Coronary artery (tissue), 2 donors: Measurements from ENCODE around the gene MFSD8.

ENCODE experiments used
- DNase-seq: peaks from one replicate; pipeline ENCODE4 v3.0.0-alpha.2; 2017; ENCODE audit warnings: low spot score
- H3K27ac ChIP-seq, 2 donors: fragments of 200-600 bp; sonication (generic); one replicate each; pipeline ENCODE4 v1.5.1; 2016 to 2019
- H3K4me3 ChIP-seq: fragments of 200-600 bp; sonication (generic); 2 replicates; pipeline ENCODE4 v1.5.1; 2016; ENCODE audit warnings: mild to moderate bottlenecking, moderate library complexity
- CTCF ChIP-seq: fragments of 200-600 bp; sonication (generic); IDR thresholded peaks from one replicate; pipeline ENCODE4 v1.5.1; 2019; ENCODE audit warnings: antibody characterized with exemption

MFSD8 gene

DNA sequence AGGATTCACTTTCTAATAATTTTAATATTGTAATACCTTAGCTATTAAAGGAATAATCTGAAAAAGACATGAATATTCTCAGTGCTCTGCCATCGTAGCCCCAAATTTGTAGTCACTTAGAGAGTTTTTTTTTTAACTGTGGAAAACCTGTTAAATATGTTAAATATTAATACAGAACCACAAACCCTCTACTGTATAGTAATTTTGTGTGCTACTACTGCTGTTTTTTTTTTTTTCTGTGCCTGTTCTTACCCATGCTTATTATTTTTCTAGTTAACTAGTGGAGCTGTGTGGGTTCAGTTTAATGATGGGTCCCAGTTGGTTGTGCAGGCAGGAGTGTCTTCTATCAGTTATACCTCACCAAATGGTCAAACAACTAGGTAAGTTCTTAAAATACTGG is 68.4 kb downstream of the MFSD8 start:
- H3K4me3 ChIP-seq: no peak overlapping the region
- no peak for DNase-seq
- H3K27ac ChIP-seq: no peak overlapping the region
- TF ChIP-seq CTCF: no peak

- DNase-seq: no peak
- Histone ChIP-seq H3K27ac (no peak overlapping the region), H3K4me3 (no peak overlapping the region)
- TF ChIP-seq CTCF: no peak
Observed at GRCh38 chr4:127896069-127896468, 68.9 kb downstream of the MFSD8 start.

DNA sequence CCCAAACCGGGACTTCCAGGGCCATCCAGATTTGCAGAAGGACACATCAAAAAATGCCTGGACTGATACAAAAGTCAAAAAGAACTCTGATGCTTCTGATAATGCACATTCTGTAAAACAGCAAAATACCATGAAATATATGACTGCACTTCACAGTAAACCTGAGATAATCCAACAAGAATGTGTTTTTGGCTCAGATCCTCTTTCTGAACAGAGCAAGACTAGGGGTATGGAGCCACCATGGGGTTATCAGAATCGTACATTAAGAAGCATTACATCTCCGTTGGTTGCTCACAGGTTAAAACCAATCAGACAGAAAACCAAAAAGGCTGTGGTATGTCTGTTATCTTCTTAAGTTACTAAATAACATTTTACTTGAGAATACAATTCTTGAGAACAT is 75.1 kb downstream of the MFSD8 start:
- no peak for TF ChIP-seq CTCF
- no peak for DNase-seq
- Histone ChIP-seq H3K4me3 (no peak overlapping the region), H3K27ac (no peak overlapping the region)

DNA sequence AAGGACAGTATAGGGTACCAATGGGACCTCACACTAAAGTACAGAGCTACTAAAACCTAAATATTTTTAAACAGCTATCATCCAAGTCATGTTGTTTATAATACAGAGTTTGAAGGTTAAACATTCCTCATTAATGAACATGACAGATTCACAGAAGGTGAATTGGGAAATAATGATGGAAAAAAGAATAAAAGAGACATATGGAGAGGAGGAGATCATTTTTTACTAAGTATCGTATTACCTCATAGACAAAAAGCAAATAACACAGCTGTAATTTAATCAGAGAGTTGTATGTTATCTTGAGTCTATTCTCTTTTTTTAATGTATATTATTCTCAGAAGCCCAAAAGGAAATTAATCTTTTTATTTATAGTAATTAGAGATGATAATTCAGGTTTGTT is 76.4 kb downstream of the MFSD8 start:
- Histone ChIP-seq H3K4me3 (no peak overlapping the region), H3K27ac (no peak overlapping the region)
- no peak for DNase-seq
- no peak for TF ChIP-seq CTCF

- Histone ChIP-seq H3K4me3 (peak overlapping the region; percentile 80), H3K27ac (no peak overlapping the region)
- TF ChIP-seq CTCF: no peak
- no peak for DNase-seq
Observed at GRCh38 chr4:127881563-127881864, 83.5 kb downstream of the MFSD8 start.

DNA sequence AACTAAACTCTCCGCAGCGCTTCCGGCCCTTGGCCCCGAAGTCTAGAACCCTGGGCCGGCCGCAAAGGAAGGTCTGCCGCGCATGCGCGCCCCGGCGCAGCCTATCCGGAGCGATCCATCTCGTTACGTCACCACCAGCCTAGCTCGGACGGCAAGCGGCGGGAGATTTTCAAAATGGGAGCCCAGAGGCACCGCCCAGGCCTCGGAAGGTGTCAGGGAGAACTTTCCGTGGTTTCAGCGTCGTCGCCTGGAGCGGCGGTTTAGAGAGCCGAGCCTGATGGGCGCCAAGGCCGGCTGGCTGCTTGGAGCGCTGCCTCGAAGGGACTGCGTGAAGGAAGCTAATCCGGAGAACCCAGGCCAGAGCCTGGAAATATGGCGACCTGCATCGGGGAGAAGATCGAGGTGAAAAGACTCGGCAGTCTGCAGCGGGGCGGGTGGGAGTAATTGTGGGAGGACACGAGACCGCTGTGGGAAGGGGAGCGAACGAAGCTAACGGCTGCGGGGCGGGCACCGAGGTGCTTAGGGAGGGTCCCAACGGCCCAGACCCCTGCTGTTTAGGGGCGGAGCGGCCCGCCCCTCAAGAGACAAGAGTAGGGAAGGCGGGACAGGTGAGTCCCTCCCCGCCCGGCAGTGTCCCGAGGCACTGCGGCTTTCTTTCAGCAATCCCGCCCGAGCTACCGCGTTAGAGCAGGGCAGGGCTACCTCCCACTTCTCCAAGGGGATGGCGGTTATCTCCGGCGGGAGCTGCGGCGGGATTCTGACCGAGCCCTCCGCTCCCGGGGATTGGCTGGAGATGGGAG is 84.0 kb downstream of the MFSD8 start, which contains the start of gene PLK4:
Gene PLK4, plus strand, starts transcription at position 131 of the 800 bp plus-strand sequence. Its CDS starts 242 bp downstream, at position 373.
- peak within 1 kb of the TSS; percentile 80 for H3K4me3 ChIP-seq
- peak within 1 kb of the TSS; percentile 70 to 83 for H3K27ac ChIP-seq
- peak; percentile 94 for DNase-seq
- TF ChIP-seq CTCF: no peak

GRCh38 chr4:127875791-127876190 is 89.2 kb downstream of the MFSD8 start:
- no peak for DNase-seq
- H3K27ac ChIP-seq: no peak overlapping the region
- no peak for TF ChIP-seq CTCF
- H3K4me3 ChIP-seq: no peak overlapping the region
